ENCODE results near the gene PICALM. TPM values are rescaled to one million over a fixed set of nuclear protein-coding genes. Genes with fewer than 3 reads are reported as not detected.
"Not testable (repeated sequence)": the region's sequence is repeated elsewhere in the genome, so short reads cannot be mapped to it uniquely, and the experiment has no call there.

PICALM gene
- total RNA-seq, 1 donor from 2014 or later, result 135 TPM

DNA sequence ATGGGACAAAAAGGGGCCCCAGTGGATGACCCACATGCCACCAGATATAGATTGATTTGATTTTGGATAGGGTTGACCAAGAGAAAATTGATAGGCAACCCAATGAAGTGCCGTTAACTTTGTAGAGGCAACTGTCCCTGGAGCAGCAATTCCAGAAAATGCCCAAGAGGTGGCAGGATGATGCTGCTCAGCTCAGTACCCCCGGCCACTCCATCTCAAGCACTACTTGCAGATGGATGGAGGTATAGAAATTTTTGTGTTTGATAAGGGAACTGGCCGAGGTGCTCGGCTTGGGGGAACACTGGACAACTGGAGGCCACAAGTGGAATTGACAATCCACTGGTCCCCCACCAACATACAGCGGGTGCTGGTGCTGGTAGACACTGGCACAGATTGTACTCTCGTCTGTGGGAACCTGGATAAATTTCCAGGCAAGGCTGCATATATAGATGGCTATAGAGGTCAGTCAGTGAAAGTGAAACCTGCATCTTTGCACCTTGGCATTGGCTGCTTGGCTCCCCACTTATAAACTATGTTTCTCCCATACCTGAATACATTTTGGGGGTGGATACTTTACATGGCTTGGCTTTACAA is 127.4 kb downstream of the PICALM start:
- DNase-seq (ENCODE audit: low read depth in 2 of 2), result peak; percentile 45 to 74

DNA sequence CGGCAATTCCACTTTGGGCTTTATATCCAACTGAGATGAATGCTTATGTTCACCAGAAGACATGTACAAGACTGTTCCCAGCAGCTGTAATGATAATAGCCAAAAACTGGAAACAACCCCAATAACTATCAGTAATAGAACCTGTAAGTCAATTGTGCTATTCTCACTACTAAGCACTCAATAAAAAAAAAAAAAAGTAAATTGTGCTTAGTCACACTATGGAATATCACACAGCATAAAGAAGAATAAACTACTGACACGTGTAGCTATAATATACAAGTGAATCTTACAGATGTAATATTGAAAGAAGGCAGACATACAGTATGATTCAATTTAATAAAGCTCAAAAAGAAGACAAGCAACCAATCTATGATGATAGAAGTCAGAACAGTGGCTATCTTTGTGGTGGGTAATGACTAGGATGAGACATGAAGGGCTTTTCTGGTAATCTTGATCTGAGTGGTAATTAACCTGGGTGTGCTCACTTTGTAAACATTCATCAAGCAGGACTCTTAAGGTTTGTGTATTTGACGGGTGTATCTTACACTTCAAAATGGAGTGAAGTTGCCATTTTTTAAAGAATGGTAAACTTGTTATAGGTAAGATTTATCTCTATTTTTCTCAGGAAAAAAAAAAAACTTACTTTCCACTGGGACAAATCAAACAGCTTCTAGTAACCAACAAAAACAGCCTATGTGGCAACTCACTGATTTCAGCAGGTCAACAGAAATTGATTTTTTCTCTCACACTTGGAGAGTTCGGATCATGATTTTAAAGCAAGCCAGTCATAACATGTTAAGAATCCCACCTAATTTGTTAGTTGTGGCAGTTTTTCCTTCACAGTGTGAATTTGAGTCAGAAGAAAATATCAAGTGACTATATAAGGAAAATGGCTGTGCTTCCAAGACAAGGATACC is 129.5 kb downstream of the PICALM start:
- DNase-seq (ENCODE audit: low read depth in 2 of 2), result no peak

DNA sequence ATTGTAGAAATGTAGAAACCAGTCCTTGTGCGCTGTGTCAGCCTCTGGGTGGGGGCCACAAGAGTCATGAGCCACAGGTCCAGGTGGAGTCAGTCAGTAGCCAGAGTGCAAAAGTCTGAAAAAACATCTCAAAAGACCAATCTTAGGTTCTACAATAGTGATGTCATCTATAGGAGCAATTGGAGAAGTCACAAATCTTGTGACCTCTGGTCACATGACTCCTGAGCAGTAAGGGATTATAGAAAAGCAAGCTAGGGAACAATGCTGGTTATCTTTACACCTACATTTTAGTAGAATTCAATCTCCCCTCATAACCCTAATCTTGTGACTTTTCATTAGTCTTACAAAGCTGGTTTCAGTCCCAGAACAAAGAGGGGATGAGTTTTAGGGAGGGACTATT is 131.0 kb downstream of the PICALM start:
- no peak for DNase-seq (ENCODE audit: low read depth in 2 of 2)

DNA sequence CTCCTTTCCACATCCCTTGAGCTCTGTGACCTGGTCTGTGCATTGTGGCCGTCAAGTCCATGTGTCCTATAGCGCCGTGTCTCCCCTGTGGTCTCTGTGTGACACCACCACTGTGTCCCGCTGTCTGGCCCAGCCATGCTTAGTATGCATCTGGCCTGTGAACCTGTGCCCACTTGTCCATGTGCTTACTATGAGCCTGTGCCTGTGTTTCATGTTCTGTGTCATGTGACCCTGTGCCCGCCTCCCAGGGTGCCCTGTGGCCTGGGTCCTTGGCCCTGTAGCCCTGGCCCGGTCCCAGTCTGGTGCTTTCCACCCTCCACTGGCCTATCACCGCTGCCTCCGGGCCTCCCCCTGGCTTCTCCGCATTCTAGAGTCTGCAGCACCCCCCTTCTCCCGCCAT is 133.1 kb downstream of the PICALM start:
- DNase-seq (ENCODE audit: low read depth in 2 of 2), result no peak

DNA sequence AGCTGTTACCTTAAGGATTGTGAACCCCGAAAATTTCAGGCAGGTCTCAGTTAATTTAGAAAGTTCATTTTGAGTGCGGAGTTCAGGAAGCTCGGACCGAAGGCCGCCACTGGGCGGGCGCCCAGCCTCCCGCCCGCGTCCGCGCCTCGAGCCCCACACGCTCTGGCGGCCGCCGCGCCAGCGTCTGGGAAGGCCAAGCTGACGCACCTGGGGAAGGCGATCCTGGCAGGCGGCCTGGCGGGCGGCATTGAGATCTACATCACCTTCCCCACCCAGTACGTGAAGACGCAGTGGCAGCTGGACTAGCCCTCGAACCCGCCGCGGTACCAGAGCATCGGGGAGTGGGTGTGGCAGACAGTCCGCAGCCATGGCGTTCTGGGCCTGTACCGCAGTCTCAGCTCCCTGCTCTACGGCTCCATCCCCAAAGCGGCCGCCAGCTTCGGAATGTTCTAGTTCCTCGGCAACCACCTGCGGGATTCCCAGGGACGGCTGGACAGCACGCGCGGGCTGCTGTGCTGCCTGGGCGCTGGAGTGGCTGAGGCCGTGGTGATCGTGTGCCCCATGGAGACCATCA is 134.2 kb downstream of the PICALM start:
- no peak for DNase-seq (ENCODE audit: low read depth in 2 of 2)

DNA sequence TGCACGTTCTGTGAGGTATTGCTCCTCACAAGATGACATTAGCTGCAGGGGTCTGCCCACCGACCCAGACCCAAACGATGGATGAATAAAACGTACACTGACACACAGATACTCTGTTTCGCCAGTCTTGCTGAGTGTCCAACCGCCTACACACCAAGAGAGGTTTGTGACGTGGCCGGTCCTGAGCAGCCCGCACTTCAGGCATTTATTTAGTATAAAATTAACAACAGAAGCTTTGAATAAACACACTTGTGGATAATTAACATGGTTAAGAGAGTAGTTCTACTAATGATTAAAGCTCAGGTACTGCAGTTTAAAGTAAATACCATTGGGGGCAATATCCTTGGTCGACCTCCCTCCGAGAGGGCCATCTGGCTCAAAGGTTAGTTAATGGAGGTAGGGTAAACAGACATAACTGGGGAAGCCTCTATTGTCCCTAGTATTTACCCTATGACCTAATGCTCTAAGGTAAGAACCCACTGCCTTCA is 138.0 kb downstream of the PICALM start:
- DNase-seq (ENCODE audit: low read depth in 2 of 2), result no peak

DNA sequence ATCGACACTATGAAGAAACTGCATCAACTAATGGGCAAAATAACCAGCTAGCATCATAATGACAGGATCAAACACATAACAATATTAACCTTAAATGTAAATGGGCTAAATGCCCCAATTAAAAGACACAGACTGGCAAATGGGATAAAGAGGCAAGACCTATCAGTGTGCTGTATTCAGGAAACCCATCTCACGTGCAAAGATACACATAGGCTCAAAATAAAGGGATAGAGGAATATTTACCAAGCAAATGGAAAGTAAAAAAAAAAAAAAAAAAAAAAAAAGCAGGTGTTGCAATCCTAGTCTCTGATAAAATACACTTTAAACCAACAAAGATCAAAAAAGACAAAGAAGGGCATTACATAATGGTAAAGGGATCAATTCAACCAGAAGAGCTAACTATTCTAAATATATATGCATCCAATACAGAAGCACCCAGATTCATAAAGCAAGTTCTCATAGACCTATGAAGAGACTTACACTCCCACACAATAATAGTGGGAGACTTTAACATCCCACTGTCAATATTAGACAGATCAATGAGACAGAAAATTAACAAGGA is 142.2 kb downstream of the PICALM start:
- not testable (repeated sequence) for DNase-seq (ENCODE audit: low read depth in 2 of 2)

DNA sequence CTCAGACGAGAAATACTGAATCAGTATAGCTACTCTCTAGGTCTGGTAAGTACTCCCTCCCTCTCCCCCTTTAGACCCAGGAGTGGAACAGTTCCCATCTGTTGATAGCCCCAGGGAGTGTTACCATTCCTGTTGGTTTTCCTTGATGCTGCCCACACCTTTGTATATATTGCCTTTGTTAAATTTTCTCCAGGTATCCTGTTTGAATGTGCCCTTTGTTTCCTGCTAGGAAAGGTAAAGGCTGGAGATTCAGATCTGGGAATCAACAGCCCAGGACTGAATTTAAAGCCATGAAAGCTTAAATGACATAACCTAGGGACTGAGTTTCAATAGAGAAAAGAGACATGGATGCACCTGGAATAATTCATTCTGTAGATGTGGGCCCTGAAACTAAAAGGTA is 145.4 kb downstream of the PICALM start:
- no peak for DNase-seq (ENCODE audit: low read depth in 2 of 2)

DNA sequence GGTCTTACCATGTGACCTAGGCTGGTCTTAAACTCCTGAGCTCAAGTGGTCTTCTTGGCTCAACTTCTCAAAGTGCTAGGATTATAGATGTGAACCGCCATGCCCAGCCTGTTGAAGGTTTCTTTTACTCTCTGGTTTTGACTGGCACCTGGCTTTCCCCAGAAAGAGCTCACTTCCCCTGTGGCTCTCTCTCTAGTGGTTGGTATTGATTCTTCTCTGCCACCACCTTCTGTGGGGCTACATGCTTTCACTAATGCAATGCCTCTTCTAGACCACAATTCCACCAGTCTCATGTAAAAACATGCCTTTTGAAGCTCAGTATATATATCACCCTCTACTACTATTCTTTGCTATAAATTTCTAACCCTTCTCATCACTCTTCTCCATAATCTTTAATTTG is 146.5 kb downstream of the PICALM start:
- no peak for DNase-seq (ENCODE audit: low read depth in 2 of 2)

DNA sequence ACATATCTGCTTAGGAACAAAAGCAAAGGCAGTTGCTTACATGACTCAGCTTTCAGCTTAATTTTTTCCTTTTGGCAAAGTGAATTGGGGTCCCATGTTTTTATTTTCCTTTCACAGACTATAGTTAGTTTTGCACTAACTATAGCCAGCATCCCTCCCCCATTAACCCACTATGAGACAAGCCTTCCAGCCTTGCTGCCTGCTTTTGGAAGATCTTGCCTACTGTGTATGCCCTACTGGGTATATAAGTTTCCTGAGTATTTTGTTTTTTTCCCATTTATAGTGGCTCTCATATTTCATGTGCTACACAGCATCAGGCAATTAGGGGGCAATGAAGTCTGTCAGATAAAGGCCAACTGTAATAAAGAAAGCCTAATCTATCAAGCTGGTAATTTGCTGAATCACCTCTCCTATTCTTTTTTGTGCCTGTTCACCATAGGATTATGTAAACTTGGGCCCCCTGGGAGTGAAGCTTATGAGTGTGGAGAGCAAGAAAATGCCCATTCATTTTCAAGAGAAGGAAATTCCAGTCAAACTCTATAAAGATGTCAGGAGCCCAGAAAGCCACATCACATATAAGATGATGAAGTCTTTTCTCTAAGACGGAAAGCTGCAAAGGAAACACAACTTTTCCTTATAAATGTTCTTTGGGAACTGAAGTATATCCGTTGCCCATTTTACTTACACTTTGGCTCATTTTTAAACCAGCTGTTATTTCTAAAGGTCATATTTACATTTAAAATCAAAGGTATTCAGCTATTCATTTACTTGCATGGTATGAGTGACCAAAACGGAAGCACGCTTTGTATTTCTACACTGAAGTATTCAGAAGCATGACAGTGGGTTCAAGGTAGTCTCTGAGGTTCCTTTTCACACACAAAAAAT is 149.7 kb downstream of the PICALM start:
- DNase-seq (ENCODE audit: low read depth in 2 of 2), result no peak

DNA sequence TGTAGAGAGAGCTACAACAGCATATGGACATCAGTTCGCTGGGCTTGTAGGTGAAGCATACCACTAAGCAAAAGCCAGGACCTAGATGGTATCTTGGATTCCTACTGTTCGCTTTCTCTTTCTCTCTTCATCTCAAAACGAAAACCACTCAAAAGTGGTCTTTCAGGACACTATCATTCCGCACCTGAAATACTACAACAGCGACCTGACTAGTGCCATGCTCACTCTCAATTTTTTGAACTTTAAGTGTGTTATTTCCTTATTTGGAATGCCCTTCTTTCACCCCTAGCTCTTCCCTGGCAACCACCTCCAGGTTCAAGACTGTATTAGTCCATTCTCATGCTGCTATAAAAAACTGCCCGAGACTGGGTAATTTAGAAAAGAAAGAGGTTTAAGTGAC is 154.5 kb downstream of the PICALM start:
- no peak for DNase-seq (ENCODE audit: low read depth in 2 of 2)

DNA sequence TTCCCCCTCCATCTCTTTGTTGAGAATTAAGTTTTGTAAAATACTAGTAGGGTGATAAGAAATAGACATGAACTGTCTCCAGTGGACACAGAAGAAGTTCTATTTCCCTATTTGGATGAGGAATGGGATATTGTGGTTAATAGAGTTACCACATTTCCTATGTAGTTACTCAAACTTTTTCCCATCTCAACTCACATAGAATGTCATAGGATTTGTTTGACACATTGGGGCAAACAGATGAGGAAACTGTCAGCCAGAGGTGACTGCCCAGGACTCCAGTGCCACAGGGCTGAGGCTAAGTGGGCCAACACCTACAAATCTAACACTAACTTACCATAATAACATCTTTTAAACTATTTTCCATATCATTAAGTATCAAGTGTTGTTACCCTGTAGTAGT is 155.4 kb downstream of the PICALM start:
- no peak for DNase-seq (ENCODE audit: low read depth in 2 of 2)

DNA sequence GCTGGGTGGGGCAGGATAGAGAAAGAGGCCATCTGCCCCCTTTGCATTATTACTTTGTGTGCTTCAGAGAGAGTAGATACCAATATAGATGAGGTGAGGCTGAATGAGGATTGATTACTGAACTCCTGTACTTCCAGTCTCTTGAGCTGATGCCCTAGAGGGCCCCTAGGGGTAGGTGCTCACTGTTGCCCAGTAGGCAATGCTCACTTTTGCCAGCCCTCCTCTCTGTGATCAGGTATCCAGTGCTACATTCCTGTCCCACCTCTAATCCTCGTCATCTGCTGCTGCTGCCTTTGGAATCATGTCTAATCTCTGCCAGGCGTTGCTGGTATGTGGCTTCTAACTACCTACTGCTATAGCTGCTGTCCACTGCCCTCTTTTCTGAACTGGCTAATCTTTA is 156.5 kb downstream of the PICALM start:
- DNase-seq (ENCODE audit: low read depth in 2 of 2), result no peak

Other genes with a start within 250 kb of the PICALM start
- gene CCDC83, start 213.7 kb downstream of the PICALM start, total RNA-seq, result not detected in 2 replicates
- 10.2 and 12.8 TPM in 2 replicates for gene EED, start 175.7 kb upstream of the PICALM start, total RNA-seq
- 55.5 and 70.9 TPM in 2 replicates for gene HIKESHI, start 233.2 kb upstream of the PICALM start, total RNA-seq